HepG2 (cell line): ENCODE data around the gene PACS1. TPM values are rescaled to one million over a fixed set of nuclear protein-coding genes. Genes with fewer than 3 reads are reported as not detected.

Source experiments
- ATAC-seq: fragments of 200-7000 bp; cut with Tn5 transposase; 3 replicates; pipeline ENCODE4 v1.9.1; 2020; ENCODE audit warnings: mild to moderate bottlenecking, moderate library complexity
- BruUV-seq: library from RNA; stranded (reverse); fragments of 400-500 nt; replicated peaks from 2 replicates; lab custom pipeline; 2021; lab: Mats Ljungman, UMichigan
- CTCF ChIA-PET: fragments of 300-600 bp; formaldehyde crosslinking; extraction: SDS; loops from one replicate; lab custom pipeline; 2021; ENCODE audit warnings: low total read pairs, inconsistent platforms, low intra/inter-chr PET ratio; lab: Yijun Ruan, JAX
- POLR2A ChIA-PET: fragments of 350-600 bp; sonication (Branson Sonifier 250); formaldehyde crosslinking; loops from one replicate; lab custom pipeline; 2020; ENCODE audit warnings: antibody characterized with exemption, inconsistent platforms; lab: Yijun Ruan, JAX
- DNase-seq: peaks from one replicate; pipeline ENCODE4 v3.0.0-alpha.2; 2015; ENCODE audit warnings: low spot score
- FAIRE-seq: peaks from 3 replicates; lab custom pipeline; 2011; peaks lifted over from hg19 to GRCh38; lab: Jason Lieb, UNC
- H2AFZ ChIP-seq: one replicate; pipeline ENCODE4 v1.6.1; 2011; ENCODE audit warnings: low read length, inconsistent platforms
- H3K27ac ChIP-seq: fragments of 300-600 bp; 3 replicates; pipeline ENCODE4 v1.8.0; 2011; ENCODE audit warnings: mixed run types, mild to moderate bottlenecking, mixed read lengths, low read length, inconsistent platforms; ENCODE audit not compliant: insufficient read depth; ENCODE audit errors: extremely low read length
- H3K27me3 ChIP-seq, 2 experiments: fragments of 200-600 bp in 1 of 2; 2 replicates in 1 of 2; 3 replicates in 1 of 2; pipeline versions ENCODE4 v1.6.0 to v1.8.0; 2011; ENCODE audit warnings: low read length in 2 of 2, mild to moderate bottlenecking in 2 of 2, moderate library complexity in 2 of 2, inconsistent platforms in 1 of 2; ENCODE audit not compliant: insufficient read depth in 2 of 2, control insufficient read depth in 1 of 2
- H3K36me3 ChIP-seq, 2 experiments: fragments of 200-600 bp in 1 of 2; replicated peaks in 1 of 2; 2 replicates in 1 of 2; 3 replicates in 1 of 2; pipeline versions ENCODE4 v1.5.1 to v1.8.0; 2011; ENCODE audit warnings: low read length in 2 of 2, inconsistent platforms in 1 of 2; ENCODE audit not compliant: insufficient read depth in 2 of 2, control insufficient read depth in 1 of 2
- H3K4me1 ChIP-seq: 2 replicates; pipeline ENCODE4 v1.5.1; 2012; ENCODE audit warnings: low read length, inconsistent platforms; ENCODE audit not compliant: insufficient read depth
- H3K4me2 ChIP-seq: 2 replicates; pipeline ENCODE4 v1.6.0; 2011; ENCODE audit warnings: low read depth, low read length, inconsistent platforms
- H3K4me3 ChIP-seq, 3 experiments: fragments of 200-600 bp in 1 of 3; sonication (generic), shearing (Covaris generic) in 1 of 3; replicated peaks in 1 of 3; 2 replicates each; pipeline ENCODE4 v1.5.1; 2011 to 2016; ENCODE audit warnings: low read length in 3 of 3, inconsistent platforms in 2 of 3, low read depth in 2 of 3, mild to moderate bottlenecking in 2 of 3, control low read depth in 1 of 3, mixed read lengths in 1 of 3; ENCODE audit not compliant: insufficient read depth in 1 of 3
- H3K79me2 ChIP-seq: one replicate; pipeline ENCODE4 v1.6.1; 2011; ENCODE audit warnings: low read length, inconsistent platforms; ENCODE audit not compliant: insufficient read depth
- H3K9ac ChIP-seq: 2 replicates; pipeline ENCODE4 v1.6.0; 2011; ENCODE audit warnings: mild to moderate bottlenecking, low read depth, low read length, inconsistent platforms; ENCODE audit not compliant: insufficient read depth
- H3K9me3 ChIP-seq: 2 replicates; pipeline ENCODE4 v1.5.1; 2012; ENCODE audit warnings: mild to moderate bottlenecking, low read length
- H4K20me1 ChIP-seq: 2 replicates; pipeline ENCODE4 v1.6.0; 2011; ENCODE audit warnings: inconsistent platforms, mild to moderate bottlenecking, low read length, moderate library complexity; ENCODE audit not compliant: insufficient read depth
- MXD4 ChIP-seq: IDR thresholded peaks from 2 replicates; pipeline ENCODE4 v1.6.1; 2016; ENCODE audit warnings: mild to moderate bottlenecking, missing biosample characterization, missing genetic modification reagents
- NR3C1 ChIP-seq: sonication (generic); formaldehyde crosslinking; IDR thresholded peaks from 2 replicates; pipeline ENCODE4 v1.4.0; 2020; ENCODE audit warnings: missing genetic modification reagents
- SMAD1 ChIP-seq: sonication (generic); formaldehyde crosslinking; IDR thresholded peaks from 2 replicates; pipeline ENCODE4 v1.4.0; 2020; ENCODE audit warnings: missing genetic modification reagents, low read depth, mild to moderate bottlenecking, borderline replicate concordance
- SRSF4 ChIP-seq: fragments of 200-400 bp; formaldehyde crosslinking; IDR thresholded peaks from one replicate; pipeline ENCODE4 v1.6.1; 2018; ENCODE audit warnings: mild to moderate bottlenecking, low read depth, low read length, moderate library complexity; ENCODE audit not compliant: poor library complexity, severe bottlenecking
- ZNF383 ChIP-seq: sonication (generic); formaldehyde crosslinking; IDR thresholded peaks from 2 replicates; pipeline ENCODE4 v1.4.0; 2020; ENCODE audit warnings: missing genetic modification reagents, mild to moderate bottlenecking, borderline replicate concordance
- WGBS: methylation state at CpG from one replicate; pipeline ENCODE4 v1.1.6; 2017; ENCODE audit warnings: low lambda C conversion rate; 5-methylcytosine and 5-hydroxymethylcytosine counted together
- in situ Hi-C: cut with HindIII; loops from 2 replicates; pipeline ENCODE4 v1.10.0; 2017; ENCODE audit warnings: low pct_unique_long_range_greater_than_20kb; ENCODE audit not compliant: extremely low pct_ligation_motif_present
- intact Hi-C: fragments of 100-400 bp; cut with micrococcal nuclease; formaldehyde crosslinking; loops from one replicate; pipeline ENCODE4 v1.10.0; 2022; ENCODE audit not compliant: unreplicated experiment
- polyA plus RNA-seq, 8 experiments: library from polyadenylated mRNA; depleted of rRNA in 3 of 8; stranded (reverse) in 7 of 8; unstranded in 1 of 8; fragments of >200 nt; fragmentation: Illumina TruSeq in 4 of 8; extraction: Trizol in 4 of 8; gene quantifications; 2 replicates each; pipeline versions ENCODE4 v1.2.1 to v1.2.3, GENCODE V29; 2011 to 2016; ENCODE audit warnings: low read depth in 4 of 8, missing spikeins in 1 of 8, mixed read lengths in 1 of 8; ENCODE audit not compliant: insufficient read depth in 1 of 8
- total RNA-seq, 5 experiments: library from RNA; depleted of rRNA; stranded (reverse); fragments of >200 nt; fragmentation: Illumina TruSeq; extraction: Trizol; gene quantifications; 2 replicates each; pipeline ENCODE4 v1.2.3, GENCODE V29; 2016; ENCODE audit warnings: low read depth in 1 of 5
- TF ChIP-seq, protein P1 (sequence below): sonication (generic); formaldehyde crosslinking; IDR thresholded peaks from 2 replicates; pipeline ENCODE4 v1.5.1; 2020; ENCODE audit warnings: mild to moderate bottlenecking, missing genetic modification reagents, moderate library complexity

PACS1 gene
- total and polyA plus RNA-seq, 2 of the 13 experiments (the other 11 are each of a cell fraction or from before 2014, with no cell fraction given): 7.6 to 8.6 TPM

DNA sequence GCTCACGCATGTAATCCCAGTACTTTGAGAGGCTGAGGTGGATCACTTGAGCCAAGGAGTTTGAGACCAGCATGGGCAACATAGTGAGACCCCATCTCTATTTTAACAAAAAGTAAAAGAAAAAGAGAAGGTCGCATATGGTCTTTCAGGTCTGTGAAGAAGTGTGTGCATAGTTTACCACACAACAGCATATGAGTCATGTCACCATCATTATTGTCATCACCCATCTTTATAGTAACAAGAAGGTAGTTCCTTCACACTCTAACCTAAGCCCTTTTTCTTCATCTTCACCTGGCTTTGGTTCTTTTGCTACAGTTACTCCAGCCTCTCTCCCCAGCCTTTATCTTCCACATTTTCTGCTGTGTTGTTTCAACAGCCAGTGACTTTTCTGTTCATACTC is 39.2 kb downstream of the PACS1 start (continued):
- TF ChIP-seq ZNF383 (no peak), NR3C1 (CRISPR knock-in tag) (no peak), SMAD1 (CRISPR knock-in tag) (no peak)

DNA sequence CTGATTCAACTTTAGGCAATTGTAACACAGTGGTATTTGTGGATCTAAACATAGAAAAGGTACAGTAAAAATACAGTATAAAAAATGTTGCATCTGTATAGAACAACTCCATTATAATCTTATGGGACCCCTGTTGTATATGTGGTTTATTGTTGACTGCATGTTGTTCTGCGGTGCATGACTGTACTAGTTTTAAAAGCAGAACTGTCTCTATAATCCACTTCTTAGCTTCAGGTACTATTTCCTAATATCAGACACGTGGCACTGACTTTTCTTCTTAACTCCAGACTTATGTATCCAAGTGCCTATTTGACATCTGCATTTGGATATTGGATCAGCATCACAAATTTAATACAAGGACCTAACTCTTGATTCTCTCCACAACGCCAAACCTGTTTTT is 41.1 kb downstream of the PACS1 start:
- H4K20me1 ChIP-seq: no peaks in the 10 kb centered on the region
- in situ Hi-C loops: no loop called here
- H3K4me2 ChIP-seq: no peak overlapping the region
- H2AFZ ChIP-seq: no peak overlapping the region
- no peaks in the 10 kb centered on the region for H3K9me3 ChIP-seq
- FAIRE-seq: no peak
- no peak for TF ChIP-seq SRSF4
- no peak overlapping the region for H3K4me3 ChIP-seq
- no peaks in the 10 kb centered on the region for H3K27me3 ChIP-seq
- H3K79me2 ChIP-seq: peaks cover 2% of the 10 kb centered on the region
- DNase-seq: no peak
- H3K9ac ChIP-seq: no peak overlapping the region
- ATAC-seq: no peak
- peaks cover 60% of the 10 kb centered on the region for H3K4me1 ChIP-seq
- no TSS peak for BruUV-seq
- POLR2A ChIA-PET: interaction anchor here (0.5 to 1.4 kb wide), 3 partner anchors 8 to 238 kb away, joined by 3 to 4 read pairs (median 3); partner anchors contain the start of gene YIF1A
- intact Hi-C loops: no loop called here
- H3K36me3 ChIP-seq: no peaks in the 10 kb centered on the region
- CTCF ChIA-PET: no interaction called here
- 96% methylated on average over 3 of the region's 3 CpGs for WGBS
- no peak overlapping the region for H3K27ac ChIP-seq

DNA sequence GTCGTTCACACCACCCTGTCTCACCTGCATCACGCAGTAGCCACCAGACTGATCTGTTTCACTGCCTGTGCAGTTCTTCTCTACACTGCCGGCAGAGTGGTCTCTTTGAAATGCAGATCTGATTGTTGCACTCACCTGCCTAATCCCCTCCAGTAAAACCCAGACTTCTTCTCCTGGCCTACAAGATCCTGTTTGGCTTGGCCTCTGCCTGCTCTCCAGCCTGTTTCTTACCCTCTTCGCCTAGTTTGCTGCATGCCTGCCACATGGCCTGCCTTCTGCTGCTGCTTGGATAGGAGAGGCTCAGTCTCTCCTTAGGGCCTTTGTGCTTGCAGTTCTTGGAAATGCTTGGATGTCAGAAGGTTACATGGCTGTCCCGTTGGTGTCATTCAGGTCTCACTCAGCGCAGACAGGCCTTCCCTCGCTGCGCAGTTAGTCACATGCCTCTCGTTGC is 42.0 kb downstream of the PACS1 start:
- POLR2A ChIA-PET: interaction anchor here (1.0 kb wide), 1 partner anchor 177 kb away, joined by 3 read pairs; the partner anchor contains the start of gene YIF1A
- H3K27ac ChIP-seq: no peak overlapping the region
- no peaks in the 10 kb centered on the region for H3K36me3 ChIP-seq

More for the DNA sequence above, 42.0 kb downstream of the PACS1 start:
- FAIRE-seq (no peak), ATAC-seq (no peak), DNase-seq (no peak)
- Histone ChIP-seq H4K20me1 (no peaks in the 10 kb centered on the region), H3K4me3 (no peak overlapping the region), H3K4me1 (peaks cover 61% of the 10 kb centered on the region), H3K27me3 (no peaks in the 10 kb centered on the region), H3K79me2 (peaks cover 2% of the 10 kb centered on the region), H3K4me2 (no peak overlapping the region), H2AFZ (no peak overlapping the region), H3K9me3 (no peaks in the 10 kb centered on the region), H3K9ac (no peak overlapping the region)
- WGBS: 91% methylated on average over 9 of the region's 9 CpGs
- TF ChIP-seq, protein P1, sequence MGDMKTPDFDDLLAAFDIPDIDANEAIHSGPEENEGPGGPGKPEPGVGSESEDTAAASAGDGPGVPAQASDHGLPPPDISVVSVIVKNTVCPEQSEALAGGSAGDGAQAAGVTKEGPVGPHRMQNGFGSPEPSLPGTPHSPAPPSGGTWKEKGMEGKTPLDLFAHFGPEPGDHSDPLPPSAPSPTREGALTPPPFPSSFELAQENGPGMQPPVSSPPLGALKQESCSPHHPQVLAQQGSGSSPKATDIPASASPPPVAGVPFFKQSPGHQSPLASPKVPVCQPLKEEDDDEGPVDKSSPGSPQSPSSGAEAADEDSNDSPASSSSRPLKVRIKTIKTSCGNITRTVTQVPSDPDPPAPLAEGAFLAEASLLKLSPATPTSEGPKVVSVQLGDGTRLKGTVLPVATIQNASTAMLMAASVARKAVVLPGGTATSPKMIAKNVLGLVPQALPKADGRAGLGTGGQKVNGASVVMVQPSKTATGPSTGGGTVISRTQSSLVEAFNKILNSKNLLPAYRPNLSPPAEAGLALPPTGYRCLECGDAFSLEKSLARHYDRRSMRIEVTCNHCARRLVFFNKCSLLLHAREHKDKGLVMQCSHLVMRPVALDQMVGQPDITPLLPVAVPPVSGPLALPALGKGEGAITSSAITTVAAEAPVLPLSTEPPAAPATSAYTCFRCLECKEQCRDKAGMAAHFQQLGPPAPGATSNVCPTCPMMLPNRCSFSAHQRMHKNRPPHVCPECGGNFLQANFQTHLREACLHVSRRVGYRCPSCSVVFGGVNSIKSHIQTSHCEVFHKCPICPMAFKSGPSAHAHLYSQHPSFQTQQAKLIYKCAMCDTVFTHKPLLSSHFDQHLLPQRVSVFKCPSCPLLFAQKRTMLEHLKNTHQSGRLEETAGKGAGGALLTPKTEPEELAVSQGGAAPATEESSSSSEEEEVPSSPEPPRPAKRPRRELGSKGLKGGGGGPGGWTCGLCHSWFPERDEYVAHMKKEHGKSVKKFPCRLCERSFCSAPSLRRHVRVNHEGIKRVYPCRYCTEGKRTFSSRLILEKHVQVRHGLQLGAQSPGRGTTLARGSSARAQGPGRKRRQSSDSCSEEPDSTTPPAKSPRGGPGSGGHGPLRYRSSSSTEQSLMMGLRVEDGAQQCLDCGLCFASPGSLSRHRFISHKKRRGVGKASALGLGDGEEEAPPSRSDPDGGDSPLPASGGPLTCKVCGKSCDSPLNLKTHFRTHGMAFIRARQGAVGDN: peak; percentile 20; the same call in 1 of the 2 replicates
- no peak for TF ChIP-seq MXD4 (CRISPR knock-in tag)
- intact Hi-C loops: no loop called here
- in situ Hi-C loops: no loop called here
- CTCF ChIA-PET: no interaction called here
- no TSS peak for BruUV-seq
